Ramos (cell line): ENCODE measurements around the gene OSMR.

Experiments used
- in situ Hi-C: fragments of 300-500 bp; cut with MboI; formaldehyde crosslinking; loops from one replicate; pipeline ENCODE4 v1.14.3; 2022; ENCODE audit warnings: low sequenced_read_pairs; ENCODE audit not compliant: unreplicated experiment

OSMR gene

DNA sequence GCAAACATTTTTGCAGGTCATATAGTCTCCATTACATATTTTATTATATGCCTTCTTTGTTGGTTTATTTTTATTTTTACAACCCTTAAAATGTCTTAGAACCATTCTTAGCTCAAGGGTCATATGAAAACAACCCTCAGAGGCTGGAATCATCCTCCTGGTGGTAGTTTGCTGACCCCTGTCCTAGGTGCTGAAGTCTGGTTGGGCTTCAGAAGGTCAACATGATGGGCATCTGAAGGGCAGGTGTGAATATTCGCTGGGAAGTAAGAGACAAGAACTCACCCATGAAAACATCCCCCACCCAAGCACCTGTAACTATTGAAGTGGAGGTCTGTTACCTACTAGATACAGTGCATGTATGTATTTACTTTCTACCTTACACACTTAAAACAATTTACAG lies 75.4 kb downstream of the OSMR start:
- in situ Hi-C loops = no loop called here

DNA sequence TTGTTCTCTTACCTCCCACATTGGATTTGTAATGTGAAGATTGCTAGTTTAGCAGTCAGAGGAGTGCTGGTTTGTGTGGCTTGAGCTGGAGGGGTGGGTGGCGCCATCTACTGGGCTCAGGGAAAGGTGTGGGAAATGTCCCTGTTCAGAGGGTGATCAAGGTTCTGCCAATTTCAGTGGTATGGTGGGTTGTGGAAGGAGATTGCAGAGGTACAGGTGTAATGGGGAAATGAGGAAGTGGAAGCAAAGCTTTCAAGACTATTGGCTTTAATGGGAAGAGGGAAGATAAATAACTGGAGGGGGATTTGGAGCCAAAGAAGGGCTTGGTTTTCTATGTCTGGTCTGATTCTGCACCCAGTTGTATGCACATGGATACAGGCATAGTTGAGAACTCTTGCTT lies 76.4 kb downstream of the OSMR start:
- in situ Hi-C loops = no loop called here

DNA sequence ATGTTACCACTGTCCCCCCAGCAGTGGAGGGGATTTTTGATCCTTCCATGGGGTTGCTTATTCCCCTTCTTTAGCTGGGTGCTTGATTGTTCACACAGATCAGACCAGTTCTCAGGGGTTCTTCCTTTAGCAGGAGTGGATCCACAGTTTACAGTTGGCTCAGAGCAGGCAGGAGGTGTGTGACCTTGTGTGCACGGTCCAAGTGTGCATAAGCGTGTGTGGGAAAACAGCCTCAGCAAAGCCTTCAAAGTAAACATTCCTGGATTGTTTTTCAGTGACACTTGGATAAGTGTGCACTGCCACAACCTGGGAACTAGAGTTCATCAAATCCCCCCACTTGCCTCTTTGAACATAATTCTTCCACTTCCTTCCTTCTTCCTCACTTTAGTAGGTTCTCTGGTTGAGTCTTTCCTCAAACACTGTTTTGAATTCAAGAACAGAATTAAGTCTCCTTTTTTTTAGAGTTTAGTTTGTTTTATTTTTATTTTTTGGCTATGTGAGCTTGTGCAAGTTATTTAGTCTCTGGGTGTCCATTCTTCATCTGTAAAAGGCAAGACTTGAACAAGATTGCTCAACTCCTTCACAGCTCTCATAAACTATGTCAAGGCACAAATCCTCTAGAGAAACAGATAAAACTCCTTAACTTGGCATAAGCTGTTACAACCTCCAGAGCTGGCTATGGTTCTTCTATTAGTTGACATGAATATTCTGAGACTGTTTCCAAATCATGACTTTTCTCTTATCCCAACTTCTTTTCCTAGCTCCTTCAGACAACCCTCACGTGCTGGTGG lies 78.0 kb downstream of the OSMR start:
- in situ Hi-C loops = no loop called here

DNA sequence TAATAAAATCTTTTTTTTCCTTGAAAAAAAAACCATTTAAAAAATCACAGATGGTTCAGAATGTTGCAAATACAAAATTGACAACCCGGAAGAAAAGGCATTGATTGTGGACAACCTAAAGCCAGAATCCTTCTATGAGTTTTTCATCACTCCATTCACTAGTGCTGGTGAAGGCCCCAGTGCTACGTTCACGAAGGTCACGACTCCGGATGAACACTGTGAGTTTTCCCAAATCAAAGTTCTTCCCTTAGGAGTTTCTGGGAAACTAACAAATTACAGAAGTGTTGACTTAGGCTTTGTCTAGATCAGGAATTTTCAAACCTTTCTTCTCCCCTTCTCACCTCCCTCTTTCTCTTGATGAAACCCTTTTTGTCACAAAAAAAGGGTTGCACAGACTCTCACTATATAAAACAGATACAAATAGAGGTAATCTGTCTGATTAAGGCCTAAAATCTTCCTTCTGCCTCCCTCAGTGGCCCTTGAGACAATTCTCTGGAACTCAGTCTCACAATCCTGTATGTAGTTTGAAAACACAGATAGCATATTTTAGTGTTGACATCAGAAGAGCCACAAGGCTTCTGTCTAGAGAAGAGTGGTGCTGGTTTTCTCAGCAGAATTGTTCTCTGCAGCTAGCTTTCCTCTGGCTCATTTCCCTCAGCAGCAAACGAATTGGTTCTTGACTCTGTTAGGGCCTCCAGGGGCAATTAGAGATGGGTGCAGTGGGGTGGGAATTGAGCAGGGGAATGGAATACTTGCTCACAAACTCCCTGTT lies 79.5 kb downstream of the OSMR start:
- in situ Hi-C loops = no loop called here

DNA sequence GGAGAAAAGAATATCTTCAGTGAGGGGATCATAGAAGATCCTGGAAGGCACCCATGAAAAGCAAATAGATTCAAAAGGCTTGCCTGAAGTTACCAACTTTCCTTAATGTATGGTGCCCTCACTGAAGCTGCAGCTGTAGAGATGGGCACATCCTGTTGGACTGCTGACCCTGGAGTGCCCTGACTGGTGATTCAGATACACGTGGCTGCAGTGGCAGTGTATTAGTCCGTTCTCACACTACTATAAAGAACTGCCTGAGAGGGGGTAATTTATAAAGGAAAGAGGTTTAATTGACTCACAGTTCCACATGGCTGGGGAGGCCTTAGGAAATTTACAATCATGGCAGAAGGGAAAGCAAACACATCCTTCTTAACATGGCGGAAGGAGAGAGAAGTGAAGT lies 80.3 kb downstream of the OSMR start:
- in situ Hi-C loops = no loop called here

DNA sequence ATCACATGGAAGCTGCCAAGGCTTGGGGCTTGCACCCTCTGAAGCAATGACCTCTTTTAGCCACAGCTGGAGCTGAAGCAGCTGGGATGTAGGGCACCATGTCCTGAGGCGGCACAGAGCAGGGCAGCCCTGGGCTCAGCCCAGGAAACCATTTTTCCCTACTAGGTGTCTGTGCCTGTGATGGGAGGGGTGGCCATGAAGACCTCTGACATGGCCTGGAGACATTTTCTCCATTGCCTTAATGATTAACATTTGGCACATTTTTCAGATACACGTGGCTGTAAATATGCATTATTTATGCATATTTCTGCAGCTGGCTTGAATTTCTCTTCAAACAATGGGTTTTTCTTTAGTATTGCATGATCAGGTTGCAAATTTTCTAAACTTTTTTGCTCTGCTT lies 81.7 kb downstream of the OSMR start:
- in situ Hi-C loops = no loop called here

DNA sequence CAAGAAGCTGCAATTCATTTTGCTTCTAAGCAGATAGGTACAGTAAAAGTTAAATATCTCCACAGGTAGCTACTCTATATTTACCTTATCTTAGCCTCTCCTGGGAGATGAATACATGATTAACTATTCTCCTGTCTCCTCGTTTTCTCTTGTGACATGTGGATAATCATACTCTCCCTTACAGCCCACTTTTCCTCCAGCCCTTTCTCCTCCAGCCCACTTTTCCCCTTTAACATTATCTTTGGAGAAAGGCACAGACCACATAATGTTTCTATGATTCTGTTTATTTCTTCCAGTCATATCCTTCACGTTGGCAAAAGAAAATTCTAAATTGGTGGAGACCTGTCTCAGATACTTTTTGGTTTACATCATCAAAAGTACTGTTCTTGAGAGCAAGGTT lies 84.0 kb downstream of the OSMR start:
- in situ Hi-C loops = no loop called here

DNA sequence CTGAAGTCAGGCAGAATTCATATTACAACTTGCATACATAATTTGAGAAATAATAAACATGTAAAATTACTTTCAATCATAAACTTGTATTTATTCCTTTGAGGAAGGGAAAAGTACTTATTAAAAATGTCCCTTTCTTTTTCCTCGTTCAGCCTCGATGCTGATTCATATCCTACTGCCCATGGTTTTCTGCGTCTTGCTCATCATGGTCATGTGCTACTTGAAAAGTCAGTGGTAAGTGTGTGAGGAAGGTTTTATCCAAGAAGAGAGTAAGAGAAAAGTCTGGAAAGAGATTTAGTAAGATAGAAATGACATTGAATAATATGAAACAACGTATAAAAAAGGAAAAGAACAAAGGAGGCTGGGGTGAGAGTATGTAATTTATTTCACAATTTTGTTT lies 85.9 kb downstream of the OSMR start:
- in situ Hi-C loops = no loop called here

DNA sequence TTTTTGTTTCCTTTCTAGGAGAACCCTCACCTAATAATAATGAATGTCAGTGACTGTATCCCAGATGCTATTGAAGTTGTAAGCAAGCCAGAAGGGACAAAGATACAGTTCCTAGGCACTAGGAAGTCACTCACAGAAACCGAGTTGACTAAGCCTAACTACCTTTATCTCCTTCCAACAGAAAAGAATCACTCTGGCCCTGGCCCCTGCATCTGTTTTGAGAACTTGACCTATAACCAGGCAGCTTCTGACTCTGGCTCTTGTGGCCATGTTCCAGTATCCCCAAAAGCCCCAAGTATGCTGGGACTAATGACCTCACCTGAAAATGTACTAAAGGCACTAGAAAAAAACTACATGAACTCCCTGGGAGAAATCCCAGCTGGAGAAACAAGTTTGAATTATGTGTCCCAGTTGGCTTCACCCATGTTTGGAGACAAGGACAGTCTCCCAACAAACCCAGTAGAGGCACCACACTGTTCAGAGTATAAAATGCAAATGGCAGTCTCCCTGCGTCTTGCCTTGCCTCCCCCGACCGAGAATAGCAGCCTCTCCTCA lies 87.1 kb downstream of the OSMR start:
- in situ Hi-C loops = no loop called here

DNA sequence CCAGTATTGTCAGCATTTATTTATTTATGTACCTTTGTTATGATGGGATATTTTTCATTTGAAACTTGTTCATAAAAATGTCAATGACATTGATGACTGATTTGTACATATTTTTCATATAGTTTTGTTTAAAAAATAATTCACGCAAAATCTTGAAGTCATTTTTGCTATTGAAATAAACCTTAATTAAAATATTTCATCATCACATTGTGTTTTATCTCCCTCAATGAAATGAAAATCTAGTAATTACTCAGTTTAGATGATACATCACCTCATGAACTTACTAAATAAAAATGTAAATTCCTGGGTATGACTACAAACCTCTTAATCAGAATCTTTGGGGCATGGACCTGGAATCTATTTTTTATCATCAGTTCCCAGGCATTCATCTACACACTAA lies 89.6 kb downstream of the OSMR start:
- in situ Hi-C loops = no loop called here

DNA sequence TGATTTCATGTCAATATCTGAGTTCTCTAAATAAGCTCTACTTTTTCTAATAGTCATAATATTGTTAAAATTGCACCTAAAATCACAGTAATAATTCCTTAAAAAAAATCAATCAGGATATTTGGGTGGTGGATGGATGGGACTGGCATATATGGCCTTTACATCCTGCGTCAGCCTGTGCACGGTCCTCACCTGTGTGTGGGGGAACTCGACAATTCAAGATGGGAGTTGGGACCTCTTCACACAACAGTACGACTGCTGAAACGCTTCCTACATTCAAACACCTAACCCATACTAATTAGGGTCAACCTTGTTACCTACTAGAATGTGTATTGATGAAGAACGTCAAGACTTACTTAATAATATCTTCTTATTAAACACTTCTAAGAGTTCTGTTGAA lies 90.5 kb downstream of the OSMR start:
- in situ Hi-C loops = no loop called here

DNA sequence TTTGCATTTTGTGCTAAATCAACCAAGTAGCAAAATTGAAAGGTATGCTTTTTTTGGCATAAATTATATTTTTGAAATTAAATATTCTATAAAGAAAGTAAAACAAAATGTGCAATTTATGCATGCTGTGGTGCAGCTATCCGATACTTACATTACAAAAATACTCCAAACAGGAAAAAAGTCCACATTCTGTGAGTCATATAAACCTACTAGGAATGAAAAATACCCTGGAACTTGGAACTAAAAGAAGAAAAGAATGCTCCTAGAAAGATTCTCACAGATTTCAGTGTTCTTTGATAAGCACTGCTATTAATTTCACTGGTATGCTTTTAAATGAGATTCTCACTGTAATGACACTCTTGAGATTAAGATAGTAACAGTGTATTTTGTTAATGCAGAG lies 92.6 kb downstream of the OSMR start:
- in situ Hi-C loops = no loop called here

DNA sequence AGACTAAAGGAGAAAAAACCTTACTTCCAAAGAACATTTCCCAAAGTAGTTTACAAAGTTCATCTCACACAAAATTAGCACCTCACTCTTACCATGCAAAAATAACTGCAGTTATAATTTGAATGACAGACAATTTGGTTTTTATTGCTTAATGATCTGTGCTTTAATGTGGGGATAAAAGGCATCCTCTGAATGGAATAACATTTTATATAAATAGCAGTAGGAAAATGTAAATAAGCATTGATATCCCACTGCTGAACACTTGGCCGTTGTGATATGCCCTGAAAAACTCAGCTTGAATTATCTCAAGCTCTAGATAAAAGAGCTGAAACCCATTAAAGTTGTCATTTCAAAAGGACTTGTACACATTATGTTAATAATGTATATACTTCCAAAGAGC lies 93.2 kb downstream of the OSMR start:
- in situ Hi-C loops = no loop called here

DNA sequence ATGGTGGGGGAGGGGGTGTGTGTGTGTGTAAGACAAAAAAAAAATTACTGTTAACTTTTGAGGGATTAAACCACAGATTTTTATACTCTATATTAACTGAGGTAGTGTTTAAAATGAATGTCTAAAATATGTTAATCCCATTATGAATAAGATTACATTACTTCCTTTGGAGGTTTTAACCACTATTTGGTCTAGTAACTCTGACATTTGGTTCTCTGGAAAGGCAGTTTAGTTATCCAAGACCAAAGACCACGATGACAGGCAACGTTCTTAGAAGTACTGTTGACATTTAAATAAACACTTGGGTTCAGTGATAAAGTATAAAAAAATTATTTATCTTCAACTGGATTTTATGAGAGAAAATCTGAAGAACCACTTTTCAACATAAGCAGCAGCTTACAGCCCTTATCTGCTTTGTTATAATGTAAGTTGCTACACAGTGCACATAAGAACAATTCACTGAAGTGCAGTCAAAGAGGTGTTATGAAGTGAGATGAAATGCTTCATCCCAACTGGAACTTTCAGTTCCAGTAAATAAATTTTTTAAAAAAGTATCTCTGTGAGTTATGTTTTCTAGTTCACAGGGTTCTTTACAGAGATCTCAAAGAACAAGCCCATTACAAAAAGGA lies 94.5 kb downstream of the OSMR start:
- in situ Hi-C loops = no loop called here

DNA sequence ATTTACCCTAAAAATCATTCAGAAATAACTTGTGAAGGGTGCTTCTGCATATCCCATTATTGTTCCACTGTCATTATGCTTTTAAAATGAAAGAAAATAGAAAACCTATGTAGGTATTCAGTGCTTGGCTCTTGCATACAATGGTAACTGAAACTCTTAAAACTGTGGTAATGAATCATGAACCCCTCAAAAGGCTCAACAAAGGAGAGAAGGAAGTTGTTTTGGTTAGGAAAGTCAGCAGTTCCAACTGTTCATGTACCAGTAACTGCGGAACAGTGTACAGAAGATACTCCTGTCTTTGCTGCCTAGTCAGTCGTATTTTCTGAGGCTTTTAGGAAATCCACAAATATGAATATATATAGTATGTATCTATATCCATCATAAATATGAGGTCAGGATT lies 96.1 kb downstream of the OSMR start:
- in situ Hi-C loops = no loop called here

DNA sequence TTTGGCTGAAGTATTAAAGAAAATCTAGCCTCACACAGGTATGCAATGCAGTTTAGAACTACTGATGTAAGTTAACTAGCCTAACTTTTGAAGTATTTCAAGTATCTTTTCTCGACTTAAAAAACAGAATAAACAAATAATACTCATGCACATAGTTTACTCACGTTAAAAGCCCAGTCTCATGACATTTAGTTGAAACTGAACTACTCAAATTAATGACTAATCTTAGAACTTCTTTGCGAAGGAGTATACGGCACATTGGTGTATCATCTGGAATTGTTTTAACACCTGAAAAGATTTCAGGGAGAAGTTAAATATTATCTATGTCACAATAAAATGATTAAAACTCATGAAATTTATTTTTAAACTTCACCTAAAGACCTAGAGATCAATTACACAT lies 98.5 kb downstream of the OSMR start:
- in situ Hi-C loops = no loop called here

DNA sequence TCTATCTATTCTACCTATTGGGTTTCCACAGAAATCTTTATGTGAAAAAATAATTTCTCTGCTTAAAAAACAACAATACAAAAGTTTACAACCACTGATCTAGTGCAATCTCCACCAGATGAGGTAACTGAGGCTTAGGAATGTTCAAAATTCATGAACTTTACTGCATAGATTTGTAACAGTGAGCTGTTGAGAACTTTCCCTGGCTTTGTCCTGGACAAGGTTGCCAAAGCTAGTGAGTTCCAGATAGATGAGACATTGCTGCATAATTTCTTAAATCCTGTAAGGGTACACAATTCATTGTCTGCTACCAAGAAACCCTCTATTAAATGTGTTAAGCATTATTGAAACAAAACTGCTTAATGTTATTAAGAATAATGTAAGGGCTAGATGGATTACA lies 102.7 kb downstream of the OSMR start:
- in situ Hi-C loops = no loop called here

DNA sequence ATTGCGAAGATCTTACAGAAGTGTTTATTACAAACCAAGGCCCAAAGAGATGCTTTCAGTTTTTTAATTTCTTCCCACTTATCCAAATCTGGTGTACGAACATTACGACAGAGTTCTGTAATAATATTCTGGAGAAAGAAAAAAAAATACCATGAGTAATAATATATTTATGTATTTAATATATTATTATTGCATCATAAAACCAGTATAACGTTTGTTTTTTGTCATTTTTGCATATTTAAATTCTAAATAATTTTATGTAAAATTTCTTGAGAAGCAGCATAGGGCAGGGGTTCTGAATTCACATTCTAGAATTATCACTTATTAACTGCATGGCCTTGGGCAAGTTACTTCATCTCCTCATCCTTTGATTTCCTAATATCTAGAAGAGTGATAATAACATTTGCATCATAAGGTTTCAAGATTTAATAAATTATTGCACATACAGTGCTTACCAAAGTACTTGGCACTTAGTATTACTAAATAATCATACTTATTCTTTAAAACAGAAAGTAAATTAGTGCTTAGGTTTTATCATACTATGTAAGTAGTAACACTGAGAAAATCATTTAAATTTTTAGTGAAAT lies 107.7 kb downstream of the OSMR start:
- in situ Hi-C loops = no loop called here

DNA sequence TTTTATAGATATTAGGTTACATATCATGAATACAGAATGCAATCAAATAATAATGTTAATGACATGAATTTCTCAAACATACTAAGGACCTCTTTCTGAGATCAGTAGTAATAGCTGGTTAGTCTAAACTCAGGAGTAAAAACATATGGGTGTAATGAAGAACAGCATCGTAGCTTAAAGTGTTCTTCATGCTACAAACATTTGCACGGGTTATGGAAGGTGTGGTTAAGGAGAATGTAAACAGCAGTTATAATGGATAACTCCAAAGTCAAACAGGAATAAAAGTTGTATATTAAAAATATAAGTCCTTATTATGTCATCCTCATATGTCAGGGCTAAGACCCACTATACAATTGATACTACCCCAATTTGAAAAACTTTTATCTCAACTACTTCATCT lies 115.9 kb downstream of the OSMR start:
- in situ Hi-C loops = no loop called here

DNA sequence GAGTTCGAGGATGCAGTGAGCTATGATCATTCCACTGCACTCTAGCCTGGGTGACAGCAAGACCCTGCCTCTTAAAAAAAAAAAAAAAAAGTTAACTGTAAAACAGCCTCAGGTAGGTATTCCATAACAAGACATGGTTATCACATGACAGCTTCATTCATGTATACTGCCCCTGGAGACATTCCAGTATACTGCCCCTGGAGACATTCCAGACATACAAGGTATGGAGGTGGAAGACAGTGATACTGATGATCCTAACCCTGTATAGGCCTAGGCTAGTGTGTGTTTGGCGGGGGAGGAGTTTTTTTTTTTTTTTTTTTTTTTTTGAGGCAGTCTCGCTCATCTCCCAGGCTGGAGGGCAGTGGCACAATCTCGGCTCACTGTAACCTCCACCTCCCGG lies 122.9 kb downstream of the OSMR start:
- in situ Hi-C loops = no loop called here

DNA sequence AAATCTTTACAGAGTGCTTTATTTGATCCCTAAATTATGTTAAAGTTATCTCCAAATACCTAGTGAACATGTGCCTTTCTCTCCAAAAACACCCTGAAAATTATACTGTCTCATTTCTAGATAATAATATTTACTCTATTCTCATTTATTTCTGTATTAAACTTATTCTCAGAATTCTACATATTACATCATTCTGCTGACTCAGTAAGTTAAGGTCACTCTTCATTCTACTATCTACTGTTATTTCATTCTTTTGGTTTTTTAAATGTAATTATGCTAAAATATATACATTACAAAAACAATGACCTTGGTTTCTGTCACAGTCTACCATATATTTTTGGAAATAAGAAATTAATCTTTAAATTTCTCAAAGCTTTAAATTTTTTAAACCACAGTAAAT lies 132.2 kb downstream of the OSMR start:
- in situ Hi-C loops = no loop called here
